NCI-H2081 treated with DMSO at 0.1 percent for 48 hours (cell line): ENCODE measurements around the gene SARS2.
A peak's percentile ranks its signal among the peaks of the same experiment; 100 is the strongest.

Experiments
- DNase-seq: peaks from one replicate; lab custom pipeline; 2025; lab: John Stamatoyannopoulos, UW

The SARS2 gene

GRCh38 chr19:38915329-38916321 lies 14.9 kb downstream of the SARS2 start:
- no peak for DNase-seq

- DNase-seq, result no peak
Measured at GRCh38 chr19:38913958-38914357, 16.6 kb downstream of the SARS2 start.

GRCh38 chr19:38912600-38913514 lies 17.7 kb downstream of the SARS2 start:
- DNase-seq, result no peak

- no peak for DNase-seq
Measured at GRCh38 chr19:38911388-38912001, 19.1 kb downstream of the SARS2 start.

- DNase-seq, result no peak
Measured at GRCh38 chr19:38910488-38910887, 20.1 kb downstream of the SARS2 start.

- DNase-seq, result no peak
Measured at GRCh38 chr19:38908911-38909310, 21.7 kb downstream of the SARS2 start.

- DNase-seq, result no peak
Measured at GRCh38 chr19:38907670-38908069, 22.9 kb downstream of the SARS2 start.

GRCh38 chr19:38907227-38907626 lies 23.3 kb downstream of the SARS2 start:
- DNase-seq, result no peak

DNA sequence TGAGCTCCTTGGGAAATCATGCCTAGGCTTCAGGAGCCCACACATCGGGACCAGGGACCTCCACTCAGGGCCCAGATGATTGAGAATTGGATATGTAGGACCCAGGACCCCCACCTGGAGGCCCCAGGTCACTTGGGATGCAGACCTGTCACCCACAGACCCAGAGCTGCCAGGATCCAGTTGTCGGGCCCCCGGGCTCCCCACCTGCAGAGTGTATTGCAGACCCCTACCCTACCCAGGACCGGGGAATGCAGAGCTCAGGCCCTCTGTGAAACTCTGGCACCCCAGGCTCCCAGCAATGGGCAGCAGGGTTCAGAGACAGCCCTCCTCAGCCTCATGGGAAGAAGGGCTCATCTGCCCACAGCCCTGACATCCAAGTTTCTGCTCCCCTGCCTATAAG lies 24.9 kb downstream of the SARS2 start:
- no peak for DNase-seq

GRCh38 chr19:38904581-38905539 lies 25.7 kb downstream of the SARS2 start:
- no peak for DNase-seq

- no peak for DNase-seq
Measured at GRCh38 chr19:38901683-38902082, 28.9 kb downstream of the SARS2 start.

GRCh38 chr19:38900743-38901190 lies 29.8 kb downstream of the SARS2 start:
- DNase-seq, result no peak

DNA sequence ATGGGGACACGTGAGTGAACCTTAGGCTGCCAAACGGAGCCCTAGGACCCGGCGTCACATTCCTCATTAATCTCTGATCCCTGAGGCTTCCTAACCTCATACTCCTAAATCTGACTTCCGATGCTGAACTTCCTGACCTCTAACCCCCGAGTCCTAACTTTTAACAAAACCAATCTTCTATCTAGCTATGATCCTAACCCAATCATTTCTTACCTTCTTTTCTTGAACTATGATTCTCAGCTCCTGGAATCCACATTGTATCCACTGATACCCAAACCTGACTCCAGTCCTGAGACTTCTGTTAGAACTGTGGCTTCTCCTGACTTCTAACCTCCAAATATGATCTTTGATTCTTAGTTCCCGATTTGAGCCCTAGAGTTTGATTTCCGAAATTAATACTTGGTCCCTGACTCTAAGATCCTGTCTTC lies 30.3 kb downstream of the SARS2 start:
- peak; percentile 38 for DNase-seq

DNA sequence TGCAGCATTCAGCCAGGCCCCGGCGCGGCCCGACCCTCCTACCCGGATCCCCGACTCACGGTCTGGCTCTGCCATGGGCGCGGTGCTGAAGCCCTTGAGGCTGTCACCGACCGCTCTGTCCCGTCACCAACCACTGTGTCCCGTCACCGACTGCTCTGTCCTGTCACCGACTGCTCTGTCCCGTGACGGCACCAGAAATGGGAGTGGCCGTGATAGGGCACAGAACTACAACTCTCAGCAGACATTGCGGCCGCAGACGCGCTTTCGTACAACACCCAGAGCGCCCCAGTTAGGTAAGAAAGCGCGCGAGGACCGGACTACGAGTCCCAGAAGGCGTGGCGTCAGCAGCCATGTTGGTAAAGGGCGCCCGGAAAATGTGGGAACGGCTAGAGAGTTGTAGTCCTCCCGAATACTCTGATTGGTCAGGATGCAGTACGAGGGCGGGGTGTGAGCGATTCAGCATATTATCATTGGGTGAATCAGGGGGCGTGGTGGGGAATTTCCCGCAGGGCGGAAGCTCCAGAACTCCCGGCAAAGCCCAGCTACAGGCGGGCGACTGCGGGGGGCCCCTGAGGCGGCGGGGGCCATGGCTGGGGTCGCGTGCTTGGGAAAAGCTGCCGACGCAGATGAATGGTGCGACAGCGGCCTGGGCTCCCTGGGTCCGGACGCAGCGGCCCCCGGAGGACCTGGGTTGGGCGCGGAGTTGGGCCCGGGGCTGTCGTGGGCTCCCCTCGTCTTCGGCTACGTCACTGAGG lies 30.9 kb downstream of the SARS2 start, which contains the start of the genes NFKBIB and SIRT2:
NFKBIB (plus strand) TSS at position 523 of the 755 bp plus-strand sequence; CDS start at position 587, 64 bp downstream.
SIRT2 (minus strand) TSS at position 172 of the 755 bp plus-strand sequence; CDS start at position 75, 97 bp downstream.
- peak; percentile 96 for DNase-seq

GRCh38 chr19:38898788-38899446 lies 31.6 kb downstream of the SARS2 start:
- no peak for DNase-seq

- DNase-seq, result no peak
Measured at GRCh38 chr19:38894968-38895367, 35.6 kb downstream of the SARS2 start.

DNA sequence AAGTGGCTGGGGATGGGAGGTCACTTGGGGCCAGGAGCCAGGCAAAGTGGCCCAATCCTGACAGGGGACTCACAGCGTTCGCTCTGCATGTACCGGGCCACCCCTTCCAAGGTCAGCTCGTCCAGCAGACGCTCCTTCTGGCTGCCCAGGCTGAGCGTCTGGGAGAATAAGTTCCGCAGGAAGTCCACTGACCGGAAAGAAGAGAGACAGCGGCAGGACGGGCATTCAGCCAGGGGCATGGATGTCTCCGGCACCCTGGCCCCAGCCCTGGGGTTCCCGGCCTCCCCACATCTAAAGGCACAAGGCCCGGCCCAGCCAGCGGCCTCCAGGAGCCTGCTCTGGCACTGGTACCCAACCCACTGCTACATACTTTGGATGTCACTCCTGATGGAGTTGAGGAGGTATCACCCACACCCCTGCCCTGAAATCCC lies 37.2 kb downstream of the SARS2 start:
- no peak for DNase-seq

GRCh38 chr19:38892841-38893240 lies 37.7 kb downstream of the SARS2 start:
- no peak for DNase-seq

DNA sequence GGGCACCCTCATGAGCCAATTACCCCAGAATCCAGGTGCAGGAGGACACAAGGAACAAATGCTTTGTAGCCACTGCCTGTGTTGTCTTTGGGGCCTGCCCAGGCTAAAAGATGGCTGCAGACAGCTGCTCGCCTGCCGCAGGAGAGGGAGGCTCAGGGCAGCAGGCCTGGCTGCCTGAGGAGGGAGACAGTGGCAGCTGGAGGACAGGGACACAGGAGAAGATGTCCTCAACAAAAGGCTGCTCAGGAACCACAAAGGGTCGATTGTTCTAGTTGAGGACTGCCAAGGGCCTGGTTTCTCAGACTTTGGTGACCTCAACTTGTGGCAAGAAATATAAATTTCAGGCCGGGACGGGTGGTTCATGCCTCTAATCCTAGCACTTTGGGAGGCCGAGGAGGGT lies 38.8 kb downstream of the SARS2 start:
- DNase-seq, result no peak
